ENCODE results near the gene ATAD1.
"Not testable (repeated sequence)": the region's sequence is repeated elsewhere in the genome, so short reads cannot be mapped to it uniquely, and the experiment has no call there.

ATAD1 gene

DNA sequence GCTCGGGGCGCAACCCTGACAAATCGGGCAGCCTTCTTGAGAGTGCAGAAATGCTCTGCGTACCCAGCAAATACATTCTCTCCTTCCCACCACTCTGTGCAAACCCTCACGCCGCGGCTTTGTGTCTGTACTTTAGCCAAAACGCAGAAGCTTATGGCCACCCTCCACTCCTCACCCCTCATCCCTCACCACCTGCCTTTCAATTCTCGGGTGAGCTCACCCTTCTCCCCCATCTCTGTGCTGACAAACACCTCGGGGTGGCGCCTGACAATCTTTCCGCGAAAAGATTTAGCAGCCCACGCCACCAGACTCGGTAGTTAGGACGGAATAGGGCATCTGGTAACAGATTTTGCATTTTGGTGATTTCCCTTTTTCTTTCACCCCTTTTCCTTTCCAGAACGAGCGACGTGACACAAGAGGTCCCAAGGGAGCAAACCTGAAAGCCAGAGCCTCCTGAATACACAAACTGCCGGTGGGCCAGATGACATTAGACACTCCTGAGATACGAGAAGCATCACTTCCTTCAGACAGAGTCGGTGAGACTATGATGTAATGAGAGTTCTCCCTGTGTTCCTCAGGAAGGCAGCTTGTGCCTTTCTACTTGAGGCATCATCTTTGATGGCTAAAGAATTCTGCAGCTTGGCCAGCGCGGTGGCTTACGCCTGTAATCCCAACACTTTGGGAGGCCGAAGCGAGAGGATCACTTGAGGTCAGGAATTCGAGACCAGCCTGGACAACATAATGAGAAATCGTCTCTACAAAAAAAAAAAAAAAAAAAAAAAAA is 671 bp upstream of the ATAD1 start:
- no peaks in the 10 kb centered on the region for H3K36me3 ChIP-seq (ENCODE audit: control insufficient read depth, insufficient read depth, low read length)
- H3K9me3 ChIP-seq (ENCODE audit: control insufficient read depth, low read length): no peaks in the 10 kb centered on the region
- no peaks in the 10 kb centered on the region for H3K27me3 ChIP-seq (ENCODE audit: control insufficient read depth, insufficient read depth, low read length)
- peak overlapping the region; percentile 91 for H3K9ac ChIP-seq (ENCODE audit: low read length)
- H3K4me1 ChIP-seq (ENCODE audit: control insufficient read depth, insufficient read depth, low read length): peaks cover 7% of the 10 kb centered on the region
- peak overlapping the region; percentile 91 for H3K4me3 ChIP-seq (ENCODE audit: low read length)

DNA sequence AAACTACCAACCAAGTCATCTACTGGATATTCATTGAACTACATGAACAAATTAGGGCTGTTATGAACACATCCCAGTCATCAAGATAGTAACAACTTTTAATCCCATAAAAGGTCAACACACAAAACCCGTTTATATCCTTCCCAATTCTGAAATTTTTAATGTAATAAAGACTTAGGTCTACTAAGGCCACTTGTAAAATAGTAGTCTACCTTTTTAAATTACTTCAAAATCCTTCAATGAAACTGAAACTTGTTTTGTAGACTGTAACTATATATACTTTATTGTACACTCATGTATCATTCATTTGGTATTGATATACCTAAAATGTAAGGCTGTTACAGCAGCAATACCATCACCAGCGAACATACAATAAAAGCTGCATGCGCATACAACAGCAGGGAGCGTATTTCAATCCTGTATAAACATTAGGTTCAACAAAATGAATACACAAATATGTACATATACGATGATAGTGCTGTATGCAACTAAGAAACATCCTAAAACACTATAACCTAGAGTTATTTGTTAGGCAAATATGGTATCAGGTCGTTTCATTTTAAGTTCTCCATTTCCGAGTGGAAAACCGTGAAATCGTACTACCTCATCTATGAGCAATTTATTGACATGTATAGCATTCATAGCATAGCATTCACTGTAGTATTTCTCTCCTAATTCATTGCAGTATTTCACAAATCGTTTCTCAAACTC is 973 bp downstream of the ATAD1 start:
- H3K36me3 ChIP-seq (ENCODE audit: control insufficient read depth, insufficient read depth, low read length): no peaks in the 10 kb centered on the region
- H3K4me1 ChIP-seq (ENCODE audit: control insufficient read depth, insufficient read depth, low read length): peaks cover 7% of the 10 kb centered on the region
- H3K4me3 ChIP-seq (ENCODE audit: low read length): peak overlapping the region; percentile 91
- peak overlapping the region; percentile 91 for H3K9ac ChIP-seq (ENCODE audit: low read length)
- H3K9me3 ChIP-seq (ENCODE audit: control insufficient read depth, low read length): no peaks in the 10 kb centered on the region
- no peaks in the 10 kb centered on the region for H3K27me3 ChIP-seq (ENCODE audit: control insufficient read depth, insufficient read depth, low read length)

DNA sequence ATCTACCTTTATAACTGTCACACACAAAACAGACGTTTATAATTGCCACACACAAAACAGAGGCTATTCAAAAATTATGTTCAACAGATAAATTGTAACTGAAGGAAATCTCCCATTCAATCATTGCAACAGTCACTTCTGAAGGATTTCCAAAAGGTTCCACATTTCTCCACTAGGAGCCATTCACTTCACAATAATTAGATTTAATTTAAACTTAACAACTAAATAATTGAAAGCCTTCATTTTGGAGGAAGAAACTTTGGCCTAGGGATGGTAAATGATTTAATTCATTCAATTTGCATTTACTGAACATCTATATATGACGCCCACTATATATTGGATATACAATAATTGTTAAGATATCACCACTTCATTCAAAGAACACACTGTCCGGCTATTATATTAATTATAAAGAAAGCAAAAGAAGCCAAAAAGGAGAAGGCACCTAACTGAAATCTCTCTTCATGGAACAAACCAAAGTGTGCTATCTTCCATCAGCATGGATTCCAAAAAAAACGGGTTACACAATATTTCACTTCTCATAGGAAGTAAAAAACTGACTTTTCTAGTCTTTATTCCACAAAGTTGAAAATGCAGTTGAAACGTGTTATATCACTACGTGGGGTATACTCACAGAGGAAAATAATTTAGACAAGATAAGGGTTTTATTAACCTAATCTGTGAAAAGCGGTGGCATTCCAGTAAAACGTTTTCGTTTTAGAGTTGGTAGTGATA is 1.7 kb downstream of the ATAD1 start:
- H3K27me3 ChIP-seq (ENCODE audit: control insufficient read depth, insufficient read depth, low read length): no peaks in the 10 kb centered on the region
- H3K36me3 ChIP-seq (ENCODE audit: control insufficient read depth, insufficient read depth, low read length): no peaks in the 10 kb centered on the region
- peaks cover 7% of the 10 kb centered on the region for H3K4me1 ChIP-seq (ENCODE audit: control insufficient read depth, insufficient read depth, low read length)
- no peak overlapping the region for H3K4me3 ChIP-seq (ENCODE audit: low read length)
- peak overlapping the region; percentile 91 for H3K9ac ChIP-seq (ENCODE audit: low read length)
- no peaks in the 10 kb centered on the region for H3K9me3 ChIP-seq (ENCODE audit: control insufficient read depth, low read length)

DNA sequence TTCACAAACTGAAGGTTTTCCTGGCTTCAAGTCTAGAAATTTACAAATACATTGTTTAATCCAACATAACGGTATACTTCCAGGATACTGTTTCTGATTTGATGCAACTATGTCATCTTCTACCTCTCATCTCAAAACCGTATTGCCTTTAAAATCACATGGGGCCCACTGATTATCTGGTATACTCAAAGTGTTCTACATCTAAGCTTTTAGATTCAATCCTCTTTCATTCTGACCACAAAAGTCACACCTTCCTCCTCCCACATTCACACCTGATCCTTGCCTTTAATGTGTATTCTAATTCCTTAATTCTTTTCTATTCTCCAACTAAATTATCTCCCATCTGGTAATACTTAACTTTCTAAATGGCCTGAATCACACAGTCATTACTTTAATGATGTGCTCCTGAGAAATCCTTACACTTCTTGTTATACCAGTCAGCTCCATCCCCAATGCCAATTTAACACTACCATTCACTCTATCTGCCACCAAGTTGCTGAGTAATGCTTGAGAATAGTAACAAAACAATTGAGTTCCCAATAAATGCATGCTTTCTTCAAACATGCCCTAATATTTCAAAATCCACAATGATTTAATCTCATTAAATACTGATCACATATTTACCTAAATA is 13.0 kb downstream of the ATAD1 start:
- Histone ChIP-seq H3K4me1 (ENCODE audit: control insufficient read depth, insufficient read depth, low read length) (no peaks in the 10 kb centered on the region), H3K27me3 (ENCODE audit: control insufficient read depth, insufficient read depth, low read length) (no peaks in the 10 kb centered on the region)

DNA sequence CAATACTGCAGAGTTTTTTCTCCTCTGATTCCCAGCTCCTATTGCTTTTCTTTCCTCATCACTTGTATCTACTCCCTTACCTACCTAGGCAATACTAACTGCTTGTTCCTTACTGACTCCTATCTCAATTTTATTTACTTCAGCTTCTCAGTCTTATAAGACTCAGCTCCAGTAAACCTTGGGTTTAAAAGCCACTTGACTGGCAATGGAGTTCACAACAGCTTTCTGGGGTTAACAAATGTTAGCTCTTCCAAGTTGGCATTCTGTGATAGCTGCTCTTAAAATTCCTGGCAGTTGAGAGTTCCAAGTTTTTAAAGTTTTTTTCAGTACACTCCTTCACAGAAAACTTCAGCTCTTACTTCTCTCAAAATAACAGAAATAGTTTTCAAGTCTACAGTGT is 14.2 kb downstream of the ATAD1 start:
- Histone ChIP-seq H3K36me3 (ENCODE audit: control insufficient read depth, insufficient read depth, low read length) (no peaks in the 10 kb centered on the region), H3K9me3 (ENCODE audit: control insufficient read depth, low read length) (no peaks in the 10 kb centered on the region), H3K4me1 (ENCODE audit: control insufficient read depth, insufficient read depth, low read length) (no peaks in the 10 kb centered on the region), H3K4me3 (ENCODE audit: low read length) (no peak overlapping the region), H3K9ac (ENCODE audit: low read length) (no peak overlapping the region), H3K27me3 (ENCODE audit: control insufficient read depth, insufficient read depth, low read length) (no peaks in the 10 kb centered on the region)

More for the DNA sequence above, 13.0 kb downstream of the ATAD1 start:
- no peaks in the 10 kb centered on the region for H3K36me3 ChIP-seq (ENCODE audit: control insufficient read depth, insufficient read depth, low read length)
- H3K9ac ChIP-seq (ENCODE audit: low read length): no peak overlapping the region
- H3K9me3 ChIP-seq (ENCODE audit: control insufficient read depth, low read length): no peaks in the 10 kb centered on the region
- no peak overlapping the region for H3K4me3 ChIP-seq (ENCODE audit: low read length)

DNA sequence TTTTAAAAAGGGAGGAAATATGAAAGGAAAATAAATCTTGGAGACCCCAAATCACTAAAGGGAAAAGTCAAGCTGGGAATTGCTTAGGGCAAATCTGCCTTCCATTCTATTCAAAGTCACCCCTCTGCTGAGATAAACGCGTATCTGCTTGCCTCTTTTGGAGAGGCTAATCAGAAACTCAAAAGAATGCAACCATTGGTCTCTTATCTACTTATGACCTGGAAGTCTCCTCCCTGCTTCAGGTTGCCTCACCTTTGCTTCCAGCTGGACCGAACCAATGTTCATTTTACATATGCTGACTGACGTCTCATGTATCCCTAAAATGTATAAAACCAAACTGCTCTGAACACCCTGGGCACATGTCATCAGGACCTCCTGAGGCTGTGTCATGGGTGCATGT is 14.7 kb downstream of the ATAD1 start:
- H3K4me1 ChIP-seq (ENCODE audit: control insufficient read depth, insufficient read depth, low read length): no peaks in the 10 kb centered on the region
- no peak overlapping the region for H3K4me3 ChIP-seq (ENCODE audit: low read length)
- H3K9me3 ChIP-seq (ENCODE audit: control insufficient read depth, low read length): no peaks in the 10 kb centered on the region
- no peaks in the 10 kb centered on the region for H3K36me3 ChIP-seq (ENCODE audit: control insufficient read depth, insufficient read depth, low read length)
- H3K27me3 ChIP-seq (ENCODE audit: control insufficient read depth, insufficient read depth, low read length): no peaks in the 10 kb centered on the region
- H3K9ac ChIP-seq (ENCODE audit: low read length): no peak overlapping the region

DNA sequence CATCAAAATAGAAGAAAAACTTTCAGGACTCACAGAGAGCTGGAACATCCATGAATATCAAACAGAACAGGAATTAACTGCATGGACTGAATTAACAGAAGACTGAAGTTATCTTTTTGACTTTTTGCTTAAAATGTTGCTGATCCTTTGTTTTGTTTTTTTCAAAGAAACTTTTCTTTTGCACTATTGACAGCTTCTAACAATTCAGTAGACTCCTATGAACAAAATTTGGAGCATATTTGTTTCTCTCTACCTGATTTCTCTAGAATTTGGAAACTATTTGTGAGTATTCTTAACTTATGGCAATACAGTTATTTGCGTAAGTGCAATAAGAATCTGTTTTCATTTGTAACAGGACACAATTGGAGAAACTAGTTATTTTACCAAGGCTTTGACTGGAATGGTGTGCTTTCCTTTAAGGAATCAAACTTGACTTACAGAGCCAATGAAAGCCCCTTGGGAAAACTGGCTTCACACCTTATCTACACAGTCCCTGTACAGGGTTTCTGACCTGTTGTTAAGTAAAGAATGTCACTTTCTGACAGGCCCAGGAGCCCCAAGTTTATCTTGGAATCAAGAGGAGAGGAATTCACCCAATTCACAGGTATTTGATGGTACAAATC is 16.1 kb downstream of the ATAD1 start:
- H3K4me1 ChIP-seq (ENCODE audit: control insufficient read depth, insufficient read depth, low read length); H3K36me3 ChIP-seq (ENCODE audit: control insufficient read depth, insufficient read depth, low read length): not testable (repeated sequence)

DNA sequence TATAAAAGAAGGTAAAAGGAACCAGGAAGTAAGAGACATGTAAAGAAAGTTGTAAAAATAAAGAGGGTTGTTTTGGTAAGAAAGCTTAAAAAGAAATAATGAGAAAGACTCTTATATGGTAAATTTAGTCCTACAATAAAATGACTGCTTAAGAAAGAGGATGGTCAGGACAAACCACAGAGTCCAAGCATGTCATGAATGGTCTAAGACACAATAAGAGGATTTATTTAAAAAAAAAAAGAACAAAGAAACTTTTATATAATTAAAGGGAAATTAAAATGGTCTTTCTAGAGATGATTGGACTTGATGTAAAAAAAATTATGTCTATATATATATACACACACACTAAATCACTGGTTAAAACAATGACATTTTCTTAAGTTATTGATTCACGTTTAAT is 18.2 kb downstream of the ATAD1 start:
- Histone ChIP-seq H3K36me3 (ENCODE audit: control insufficient read depth, insufficient read depth, low read length) (no peaks in the 10 kb centered on the region), H3K9me3 (ENCODE audit: control insufficient read depth, low read length) (no peaks in the 10 kb centered on the region), H3K27me3 (ENCODE audit: control insufficient read depth, insufficient read depth, low read length) (no peaks in the 10 kb centered on the region), H3K9ac (ENCODE audit: low read length) (no peak overlapping the region), H3K4me3 (ENCODE audit: low read length) (no peak overlapping the region), H3K4me1 (ENCODE audit: control insufficient read depth, insufficient read depth, low read length) (no peaks in the 10 kb centered on the region)

More for the DNA sequence above, 16.1 kb downstream of the ATAD1 start:
- not testable (repeated sequence) for H3K4me3 ChIP-seq (ENCODE audit: low read length); H3K9ac ChIP-seq (ENCODE audit: low read length); H3K9me3 ChIP-seq (ENCODE audit: control insufficient read depth, low read length); H3K27me3 ChIP-seq (ENCODE audit: control insufficient read depth, insufficient read depth, low read length)

DNA sequence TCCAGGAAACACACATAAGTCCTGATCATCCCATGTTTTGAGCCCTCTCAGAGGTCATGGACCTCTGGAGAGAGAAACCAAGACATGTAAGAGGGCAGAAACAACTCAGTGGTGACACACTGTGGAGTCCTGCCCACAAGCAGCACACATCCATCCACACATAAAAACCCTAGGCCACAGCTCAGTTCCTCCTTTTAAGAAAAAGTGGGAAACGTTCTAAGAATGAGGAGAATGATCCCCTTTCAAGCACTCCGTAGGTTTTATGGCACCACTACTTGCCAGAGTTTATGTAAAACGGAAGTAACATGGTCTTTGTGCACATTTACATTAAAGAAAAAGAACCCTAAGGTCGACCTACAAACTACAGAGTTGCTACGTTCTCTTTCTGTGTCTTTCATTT is 19.9 kb downstream of the ATAD1 start:
- Histone ChIP-seq H3K9ac (ENCODE audit: low read length) (no peak overlapping the region), H3K9me3 (ENCODE audit: control insufficient read depth, low read length) (no peaks in the 10 kb centered on the region), H3K36me3 (ENCODE audit: control insufficient read depth, insufficient read depth, low read length) (no peaks in the 10 kb centered on the region), H3K4me3 (ENCODE audit: low read length) (no peak overlapping the region), H3K4me1 (ENCODE audit: control insufficient read depth, insufficient read depth, low read length) (no peaks in the 10 kb centered on the region), H3K27me3 (ENCODE audit: control insufficient read depth, insufficient read depth, low read length) (no peaks in the 10 kb centered on the region)

DNA sequence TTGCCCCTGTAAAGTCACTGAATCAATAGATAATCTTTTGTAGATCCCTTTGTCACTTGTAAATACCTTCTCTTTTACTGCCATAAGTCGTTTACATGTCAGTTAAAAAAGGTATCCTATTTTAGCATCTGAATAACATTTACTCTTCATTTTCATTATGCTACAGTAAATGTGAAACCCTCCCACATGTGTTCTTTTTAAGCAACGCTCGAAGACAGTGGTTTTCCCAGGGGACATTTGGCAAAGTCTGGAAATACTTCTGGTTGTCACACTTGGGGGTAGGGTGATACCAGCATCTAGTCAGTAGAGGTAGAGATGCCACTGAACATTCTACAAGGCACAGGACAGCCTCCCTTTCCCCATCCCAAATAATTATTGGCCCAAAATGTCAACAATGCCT is 23.7 kb downstream of the ATAD1 start:
- Histone ChIP-seq H3K36me3 (ENCODE audit: control insufficient read depth, insufficient read depth, low read length) (no peaks in the 10 kb centered on the region), H3K9ac (ENCODE audit: low read length) (no peak overlapping the region), H3K4me3 (ENCODE audit: low read length) (no peak overlapping the region), H3K4me1 (ENCODE audit: control insufficient read depth, insufficient read depth, low read length) (no peaks in the 10 kb centered on the region), H3K27me3 (ENCODE audit: control insufficient read depth, insufficient read depth, low read length) (no peaks in the 10 kb centered on the region), H3K9me3 (ENCODE audit: control insufficient read depth, low read length) (no peaks in the 10 kb centered on the region)

DNA sequence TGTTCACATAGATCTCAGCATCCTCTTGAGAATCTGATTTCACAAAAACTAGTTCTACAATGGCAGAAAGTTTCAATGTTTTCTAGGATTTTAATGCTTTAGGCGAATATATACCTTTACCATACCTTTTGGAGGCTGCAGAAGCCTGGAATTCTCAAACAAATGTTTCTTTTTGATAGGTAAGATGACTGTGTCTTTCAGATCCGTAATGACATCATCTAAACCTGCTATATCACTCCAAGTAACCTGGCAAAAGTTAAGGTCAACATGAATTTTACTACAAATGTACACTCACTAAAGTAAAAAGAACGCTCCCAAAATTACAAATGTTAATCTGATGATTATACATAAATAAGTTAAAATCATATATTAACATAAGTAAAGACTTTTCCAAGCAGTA is 27.8 kb downstream of the ATAD1 start:
- Histone ChIP-seq H3K4me1 (ENCODE audit: control insufficient read depth, insufficient read depth, low read length) (no peaks in the 10 kb centered on the region), H3K9me3 (ENCODE audit: control insufficient read depth, low read length) (no peaks in the 10 kb centered on the region), H3K36me3 (ENCODE audit: control insufficient read depth, insufficient read depth, low read length) (no peaks in the 10 kb centered on the region), H3K9ac (ENCODE audit: low read length) (no peak overlapping the region), H3K27me3 (ENCODE audit: control insufficient read depth, insufficient read depth, low read length) (no peaks in the 10 kb centered on the region), H3K4me3 (ENCODE audit: low read length) (no peak overlapping the region)
